T-cell (primary cell): ENCODE measurements around the gene PTH2. TPM values are rescaled to one million over a fixed set of nuclear protein-coding genes. Genes with fewer than 3 reads are reported as not detected.

Experiments used
- ATAC-seq, 4 experiments: fragments of 200-7000 bp in 3 of 4; fragments of 150-1000 bp in 1 of 4; cut with Tn5 transposase; replicated peaks in 1 of 4; 1 replicate in 3 of 4; 2 replicates in 1 of 4; pipeline ENCODE4 v1.10.0; 2021; ENCODE audit warnings: moderate library complexity in 3 of 4, mild to moderate bottlenecking in 2 of 4, moderate number of reproducible peaks in 1 of 4
- CTCF ChIA-PET, 2 donors: fragments of 300-600 bp; sonication (Branson Sonifier 250); formaldehyde crosslinking; loops; one replicate each; lab custom pipeline; 2022; ENCODE audit warnings: antibody characterized with exemption in 2 of 2; lab: Charles Lee
- POLR2A ChIA-PET, 2 donors: fragments of 300-600 bp; sonication (Branson Sonifier 250); formaldehyde crosslinking; loops; one replicate each; lab custom pipeline; 2022; ENCODE audit warnings: antibody characterized with exemption in 2 of 2; lab: Charles Lee
- DNase-seq, 35 experiments: peaks; one replicate each; pipeline versions ENCODE4 v3.0.0 to v3.0.0-alpha.2; 2013 to 2023
- H3K27ac ChIP-seq: one replicate; pipeline ENCODE4 v1.5.1; 2013; ENCODE audit warnings: low read length
- H3K27me3 ChIP-seq, 2 experiments: replicated peaks in 1 of 2; 1 replicate in 1 of 2; 2 replicates in 1 of 2; pipeline versions ENCODE4 v1.6.1 to v1.7.0; 2013; ENCODE audit warnings: low read length in 1 of 2, mixed read lengths in 1 of 2; ENCODE audit not compliant: control insufficient read depth in 2 of 2, insufficient read depth in 2 of 2; ENCODE audit errors: extremely low read depth in 1 of 2
- H3K36me3 ChIP-seq, 2 donors: 1 replicate in 1 of 2; 2 replicates in 1 of 2; pipeline versions ENCODE4 v1.6.1 to v1.7.0; 2013; ENCODE audit warnings: low read length in 1 of 2; ENCODE audit not compliant: control insufficient read depth in 2 of 2, insufficient read depth in 1 of 2; ENCODE audit errors: extremely low read depth in 1 of 2
- H3K4me1 ChIP-seq, 2 experiments: 1 replicate in 1 of 2; 2 replicates in 1 of 2; pipeline versions ENCODE4 v1.6.1 to v1.7.0; 2013; ENCODE audit warnings: low read length in 2 of 2, mixed read lengths in 1 of 2; ENCODE audit not compliant: insufficient read depth in 2 of 2, control insufficient read depth in 1 of 2; ENCODE audit errors: extremely low read depth in 1 of 2
- H3K4me3 ChIP-seq, 2 donors: 1 replicate in 1 of 2; 2 replicates in 1 of 2; pipeline versions ENCODE4 v1.5.1 to v1.7.0; 2013; ENCODE audit warnings: mild to moderate bottlenecking in 2 of 2, low read length in 1 of 2, moderate library complexity in 1 of 2; ENCODE audit not compliant: control insufficient read depth in 1 of 2; ENCODE audit errors: extremely low read depth in 1 of 2
- H3K9me3 ChIP-seq: 2 replicates; pipeline ENCODE4 v1.7.0; 2013
- H3K27ac Mint-ChIP-seq, 2 donors: one replicate each; pipeline ENCODE4 v1.8.0; 2020 to 2021; ENCODE audit warnings: mild to moderate bottlenecking in 2 of 2, mixed read lengths in 2 of 2
- H3K27me3 Mint-ChIP-seq, 2 donors: one replicate each; pipeline ENCODE4 v1.8.0; 2021 to 2022; ENCODE audit warnings: mixed read lengths in 2 of 2
- H3K36me3 Mint-ChIP-seq: one replicate; pipeline ENCODE4 v1.8.0; 2021; ENCODE audit warnings: mixed read lengths
- H3K4me1 Mint-ChIP-seq, 3 donors: one replicate each; pipeline ENCODE4 v1.8.0; 2020 to 2022; ENCODE audit warnings: mixed read lengths in 3 of 3, mild to moderate bottlenecking in 1 of 3
- H3K4me3 Mint-ChIP-seq, 3 donors: one replicate each; pipeline ENCODE4 v1.8.0; 2020 to 2022; ENCODE audit warnings: mild to moderate bottlenecking in 3 of 3, mixed read lengths in 3 of 3, moderate library complexity in 3 of 3
- H3K9me3 Mint-ChIP-seq, 3 donors: one replicate each; pipeline ENCODE4 v1.8.0; 2020 to 2022; ENCODE audit warnings: mixed read lengths in 3 of 3
- WGBS: methylation state at CpG from one replicate; pipeline ENCODE4 v1.1.5; 2013; ENCODE audit warnings: missing lambda C conversion rate; ENCODE audit not compliant: insufficient coverage; 5-methylcytosine and 5-hydroxymethylcytosine counted together
- total RNA-seq, 35 experiments: library from RNA in 6 of 35; stranded (reverse) in 6 of 35; fragments of 120-200 nt in 1 of 35; gene quantifications; one replicate each; pipeline versions ENCODE4 v1.2.1 to v1.2.4 and lab custom pipeline; 2013 to 2026

The PTH2 gene
- total RNA-seq, 5 donors from 2014 or later (not counting 1 experiment from before 2014, with no cell fraction given), result not detected

- H3K9me3 Mint-ChIP-seq, result no peaks in the 10 kb centered on the region
- no peak overlapping the region for H3K4me3 Mint-ChIP-seq
- peaks cover 1 to 21% (median 11%) of the 10 kb centered on the region in 3 donors for H3K4me1 Mint-ChIP-seq
- no peak overlapping the region for H3K27ac Mint-ChIP-seq
- peaks cover 2 to 39% of the 10 kb centered on the region in 2 experiments for H3K4me1 ChIP-seq
- H3K27ac ChIP-seq, result no peak overlapping the region
- H3K27me3 ChIP-seq, result no peaks in the 10 kb centered on the region
- DNase-seq, result no peak
- peaks cover 20 to 39% of the 10 kb centered on the region in 2 donors for H3K36me3 ChIP-seq
- peaks cover 10% of the 10 kb centered on the region for H3K36me3 Mint-ChIP-seq
- CTCF ChIA-PET, result no interaction called here
- H3K4me3 ChIP-seq, result no peak overlapping the region
- POLR2A ChIA-PET, result no interaction called here
- no peaks in the 10 kb centered on the region for H3K9me3 ChIP-seq
- no peaks in the 10 kb centered on the region for H3K27me3 Mint-ChIP-seq
- ATAC-seq, result no peak
- 91% methylated on average over 6 of the region's 12 CpGs for WGBS
These were observed 36.1 kb upstream of the PTH2 start for GRCh38 chr19:49459388-49459787.

GRCh38 chr19:49458567-49458903, 35.3 kb upstream of the PTH2 start:
- no peak for DNase-seq
- Histone ChIP-seq H3K9me3 (no peaks in the 10 kb centered on the region), H3K27me3 (no peaks in the 10 kb centered on the region), H3K36me3 (peaks cover 21 to 31% of the 10 kb centered on the region in 2 donors), H3K4me3 (no peak overlapping the region), H3K4me1 (peaks cover 3 to 47% of the 10 kb centered on the region in 2 experiments), H3K27ac (peak overlapping the region; percentile 79)
- Mint-ChIP-seq H3K27ac (peak overlapping the region in 1 of 2 donors; percentile 22), H3K4me3 (no peak overlapping the region), H3K36me3 (peaks cover 10% of the 10 kb centered on the region), H3K9me3 (no peaks in the 10 kb centered on the region), H3K27me3 (no peaks in the 10 kb centered on the region), H3K4me1 (peaks cover 10 to 29% (median 19%) of the 10 kb centered on the region in 3 donors)
- POLR2A ChIA-PET, result interaction anchor here (0.7 kb wide), 2 partner anchors 12 to 17 kb away, joined by 3 read pairs; no protein-coding TSS in a partner anchor
- WGBS, result 94% methylated on average over 2 of the region's 5 CpGs
- CTCF ChIA-PET, result interaction anchor here in 1 of 2 donors (1.1 kb wide), 1 partner anchor 18 kb away, joined by 3 read pairs; no protein-coding TSS in a partner anchor
- ATAC-seq, result peak in 1 of 4 experiments; percentile 4

GRCh38 chr19:49456326-49456725, 33.1 kb upstream of the PTH2 start:
- Histone ChIP-seq H3K4me1 (peaks cover 3 to 63% of the 10 kb centered on the region in 2 experiments), H3K9me3 (no peaks in the 10 kb centered on the region), H3K27ac (no peak overlapping the region), H3K36me3 (peaks cover 17 to 27% of the 10 kb centered on the region in 2 donors), H3K27me3 (no peaks in the 10 kb centered on the region), H3K4me3 (no peak overlapping the region)
- peaks cover 13% of the 10 kb centered on the region for H3K36me3 Mint-ChIP-seq
- H3K4me1 Mint-ChIP-seq, result peaks cover 26 to 45% (median 35%) of the 10 kb centered on the region in 3 donors
- DNase-seq (no peak), ATAC-seq (no peak)
- H3K27me3 Mint-ChIP-seq, result no peaks in the 10 kb centered on the region
- ChIA-PET POLR2A (interaction anchor here (0.7 to 1.1 kb wide), 2 partner anchors 20 to 120 kb away, joined by 3 read pairs; no protein-coding TSS in a partner anchor), CTCF (no interaction called here)
- H3K4me3 Mint-ChIP-seq, result no peak overlapping the region
- H3K9me3 Mint-ChIP-seq, result no peaks in the 10 kb centered on the region
- 94% methylated on average over 3 of the region's 5 CpGs for WGBS
- H3K27ac Mint-ChIP-seq, result peak overlapping the region in 1 of 2 donors; percentile 52

GRCh38 chr19:49455773-49456172, 32.5 kb upstream of the PTH2 start:
- H3K9me3 ChIP-seq, result no peaks in the 10 kb centered on the region
- Mint-ChIP-seq H3K27me3 (no peaks in the 10 kb centered on the region), H3K27ac (peak overlapping the region; percentile 23 to 41), H3K4me3 (no peak overlapping the region), H3K4me1 (peaks cover 31 to 48% (median 37%) of the 10 kb centered on the region in 3 donors), H3K9me3 (no peaks in the 10 kb centered on the region), H3K36me3 (peaks cover 13% of the 10 kb centered on the region)
- ChIA-PET CTCF (no interaction called here), POLR2A (interaction anchor here (0.6 to 1.1 kb wide), 3 partner anchors 21 to 119 kb away, joined by 3 read pairs; no protein-coding TSS in a partner anchor)
- no peak for DNase-seq
- peaks cover 3 to 67% of the 10 kb centered on the region in 2 experiments for H3K4me1 ChIP-seq
- ATAC-seq, result no peak
- H3K36me3 ChIP-seq, result peaks cover 17 to 27% of the 10 kb centered on the region in 2 donors
- no peaks in the 10 kb centered on the region for H3K27me3 ChIP-seq
- H3K4me3 ChIP-seq, result no peak overlapping the region
- 100% methylated on average over 1 of the region's 5 CpGs for WGBS
- H3K27ac ChIP-seq, result no peak overlapping the region

GRCh38 chr19:49453757-49454240, 30.6 kb upstream of the PTH2 start:
- no peaks in the 10 kb centered on the region for H3K27me3 Mint-ChIP-seq
- ATAC-seq (no peak), DNase-seq (peak in 1 of 35 experiments; percentile 54)
- Histone ChIP-seq H3K4me3 (peak overlapping the region; percentile 51 to 74), H3K27me3 (no peaks in the 10 kb centered on the region), H3K9me3 (no peaks in the 10 kb centered on the region), H3K4me1 (peaks cover 7 to 65% of the 10 kb centered on the region in 2 experiments), H3K27ac (peak overlapping the region; percentile 83), H3K36me3 (peaks cover 7 to 24% of the 10 kb centered on the region in 2 donors)
- H3K4me3 Mint-ChIP-seq, result peak overlapping the region; percentile 95 to 98 (median 98)
- H3K9me3 Mint-ChIP-seq, result no peaks in the 10 kb centered on the region
- peaks cover 30% of the 10 kb centered on the region for H3K36me3 Mint-ChIP-seq
- CTCF ChIA-PET, result interaction anchor here in 1 of 2 donors (0.6 to 1.4 kb wide), 5 partner anchors 15 to 66 kb away, joined by 4 to 12 read pairs (median 5); partner anchors contain the start of genes FLT3LG and KASH5
- peak overlapping the region; percentile 98 to 99 for H3K27ac Mint-ChIP-seq
- H3K4me1 Mint-ChIP-seq, result peaks cover 45 to 62% (median 51%) of the 10 kb centered on the region in 3 donors
- 78% methylated on average over 3 of the region's 10 CpGs for WGBS
- POLR2A ChIA-PET, result interaction anchor here (0.5 to 1.0 kb wide), 2 partner anchors 15 to 16 kb away, joined by 4 to 11 read pairs; no protein-coding TSS in a partner anchor

GRCh38 chr19:49453013-49453756, 29.9 kb upstream of the PTH2 start, which contains the start of gene ALDH16A1:
Gene ALDH16A1, plus strand, starts transcription at chr19:49453225. Its CDS starts 107 bp downstream, at chr19:49453332.
- WGBS, result 0% methylated on average over 58 of the region's 66 CpGs
- Mint-ChIP-seq H3K4me3 (peak within 1 kb of the TSS; percentile 95 to 98 (median 98)), H3K27ac (peak within 1 kb of the TSS; percentile 98 to 99), H3K36me3 (peaks cover 36% of the 10 kb centered on the region), H3K27me3 (no peaks in the 10 kb centered on the region), H3K9me3 (no peaks in the 10 kb centered on the region), H3K4me1 (peaks cover 52 to 68% (median 56%) of the 10 kb centered on the region in 3 donors)
- peaks cover 7 to 24% of the 10 kb centered on the region in 2 donors for H3K36me3 ChIP-seq
- DNase-seq (peak; percentile 95 to 98 (median 97)), ATAC-seq (peak; percentile 86 to 92 (median 88))
- POLR2A ChIA-PET, result interaction anchor here (0.5 to 1.0 kb wide), 3 partner anchors 16 to 28 kb away, joined by 3 to 11 read pairs (median 4); no protein-coding TSS in a partner anchor
- peaks cover 7 to 64% of the 10 kb centered on the region in 2 experiments for H3K4me1 ChIP-seq
- no peaks in the 10 kb centered on the region for H3K27me3 ChIP-seq
- H3K9me3 ChIP-seq, result no peaks in the 10 kb centered on the region
- peak within 1 kb of the TSS; percentile 99 for H3K4me3 ChIP-seq
- CTCF ChIA-PET, result interaction anchor here in 1 of 2 donors (0.6 to 1.4 kb wide), 6 partner anchors 16 to 65 kb away, joined by 3 to 12 read pairs (median 4); partner anchors contain the start of genes FLT3LG and KASH5
- peak within 1 kb of the TSS; percentile 83 for H3K27ac ChIP-seq
